ENCODE data around the gene ZNRF2. TPM values are rescaled to one million over a fixed set of nuclear protein-coding genes. Genes with fewer than 3 reads are reported as not detected.
A peak's percentile ranks its signal among the peaks of the same experiment; 100 is the strongest.

ZNRF2 gene
- total RNA-seq, 4 donors from 2014 or later = 60.8 to 83.0 (median 69.6) TPM

GRCh38 chr7:30280631-30281030 is 3.8 kb upstream of the ZNRF2 start:
- Histone ChIP-seq H3K4me3 (no peak overlapping the region), H3K36me3 (no peaks in the 10 kb centered on the region), H3K4me1 (peaks cover 5 to 38% (median 11%) of the 10 kb centered on the region in 4 donors), H3K27ac (peak overlapping the region; percentile 71 to 100 (median 88)), H3K27me3 (no peaks in the 10 kb centered on the region), H3K9me3 (no peaks in the 10 kb centered on the region)
- DNase-seq = no peak
- 61 to 73% methylated on average over 1 of the region's 1 CpG for WGBS, 2 donors (ENCODE audit: low coverage in 1 of 2)
- in situ Hi-C loops (cut with MboI; ENCODE audit: low pct_ligation_motif_present in 1 of 4, low pct_unique_long_range_greater_than_20kb in 1 of 4, low sequenced_read_pairs in 3 of 4) (loop anchor here in 2 of 4 donors (10.0 to 25.0 kb wide), 2 partner anchors 124 to 182 kb away; no protein-coding TSS in a partner anchor), intact Hi-C loops (cut with DNase I; ENCODE audit: low total_unique reads) (no loop called here)
- no peak for TF ChIP-seq POLR2A (IDR thresholded peaks at IDR 0.05)
- TF ChIP-seq POLR2AphosphoS5 (IDR thresholded peaks at IDR 0.05) = no peak
- TF ChIP-seq, protein P1, sequence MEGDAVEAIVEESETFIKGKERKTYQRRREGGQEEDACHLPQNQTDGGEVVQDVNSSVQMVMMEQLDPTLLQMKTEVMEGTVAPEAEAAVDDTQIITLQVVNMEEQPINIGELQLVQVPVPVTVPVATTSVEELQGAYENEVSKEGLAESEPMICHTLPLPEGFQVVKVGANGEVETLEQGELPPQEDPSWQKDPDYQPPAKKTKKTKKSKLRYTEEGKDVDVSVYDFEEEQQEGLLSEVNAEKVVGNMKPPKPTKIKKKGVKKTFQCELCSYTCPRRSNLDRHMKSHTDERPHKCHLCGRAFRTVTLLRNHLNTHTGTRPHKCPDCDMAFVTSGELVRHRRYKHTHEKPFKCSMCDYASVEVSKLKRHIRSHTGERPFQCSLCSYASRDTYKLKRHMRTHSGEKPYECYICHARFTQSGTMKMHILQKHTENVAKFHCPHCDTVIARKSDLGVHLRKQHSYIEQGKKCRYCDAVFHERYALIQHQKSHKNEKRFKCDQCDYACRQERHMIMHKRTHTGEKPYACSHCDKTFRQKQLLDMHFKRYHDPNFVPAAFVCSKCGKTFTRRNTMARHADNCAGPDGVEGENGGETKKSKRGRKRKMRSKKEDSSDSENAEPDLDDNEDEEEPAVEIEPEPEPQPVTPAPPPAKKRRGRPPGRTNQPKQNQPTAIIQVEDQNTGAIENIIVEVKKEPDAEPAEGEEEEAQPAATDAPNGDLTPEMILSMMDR (IDR thresholded peaks at IDR 0.05) = no peak
- no peak for TF ChIP-seq EP300 (IDR thresholded peaks at IDR 0.05; ENCODE audit: low read depth)

- in situ Hi-C loops (cut with MboI; ENCODE audit: low pct_ligation_motif_present in 1 of 4, low pct_unique_long_range_greater_than_20kb in 1 of 4, low sequenced_read_pairs in 3 of 4) = loop anchor here in 2 of 4 donors (10.0 to 25.0 kb wide), 2 partner anchors 124 to 181 kb away; no protein-coding TSS in a partner anchor
- Histone ChIP-seq H3K9me3 (no peaks in the 10 kb centered on the region), H3K4me3 (no peak overlapping the region), H3K27ac (peak overlapping the region; percentile 71 to 100 (median 88)), H3K27me3 (no peaks in the 10 kb centered on the region), H3K4me1 (peaks cover 5 to 38% (median 11%) of the 10 kb centered on the region in 4 donors), H3K36me3 (no peaks in the 10 kb centered on the region)
- intact Hi-C loops (cut with DNase I; ENCODE audit: low total_unique reads) = no loop called here
- TF ChIP-seq, protein P1 (IDR thresholded peaks at IDR 0.05) = no peak
- TF ChIP-seq POLR2A (IDR thresholded peaks at IDR 0.05) (no peak), EP300 (IDR thresholded peaks at IDR 0.05; ENCODE audit: low read depth) (no peak), POLR2AphosphoS5 (IDR thresholded peaks at IDR 0.05) (no peak)
- WGBS, 2 donors (ENCODE audit: low coverage in 1 of 2) = 38 to 41% methylated on average over 1 of the region's 1 CpG
- no peak for DNase-seq
Observed at GRCh38 chr7:30281263-30281662, 3.1 kb upstream of the ZNRF2 start.

GRCh38 chr7:30281791-30282190 is 2.6 kb upstream of the ZNRF2 start:
- intact Hi-C loops (cut with DNase I; ENCODE audit: low total_unique reads) = no loop called here
- TF ChIP-seq, protein P1 (IDR thresholded peaks at IDR 0.05) = peak in 1 of 5 experiments; percentile 12
- peak in 2 of 3 donors; percentile 40 to 48 for TF ChIP-seq POLR2AphosphoS5 (IDR thresholded peaks at IDR 0.05)
- TF ChIP-seq POLR2A (IDR thresholded peaks at IDR 0.05) = no peak
- TF ChIP-seq EP300 (IDR thresholded peaks at IDR 0.05; ENCODE audit: low read depth) = peak; percentile 56
- Histone ChIP-seq H3K27ac (peak overlapping the region; percentile 71 to 100 (median 88)), H3K4me3 (no peak overlapping the region), H3K27me3 (no peaks in the 10 kb centered on the region), H3K9me3 (no peaks in the 10 kb centered on the region), H3K4me1 (peaks cover 5 to 42% (median 16%) of the 10 kb centered on the region in 4 donors), H3K36me3 (no peaks in the 10 kb centered on the region)
- in situ Hi-C loops (cut with MboI; ENCODE audit: low pct_ligation_motif_present in 1 of 4, low pct_unique_long_range_greater_than_20kb in 1 of 4, low sequenced_read_pairs in 3 of 4) = loop anchor here in 2 of 4 donors (10.0 to 25.0 kb wide), 2 partner anchors 123 to 181 kb away; no protein-coding TSS in a partner anchor
- WGBS, 2 donors (ENCODE audit: low coverage in 1 of 2) = 14 to 55% methylated on average over 2 of the region's 2 CpGs
- peak; percentile 81 for DNase-seq

DNA sequence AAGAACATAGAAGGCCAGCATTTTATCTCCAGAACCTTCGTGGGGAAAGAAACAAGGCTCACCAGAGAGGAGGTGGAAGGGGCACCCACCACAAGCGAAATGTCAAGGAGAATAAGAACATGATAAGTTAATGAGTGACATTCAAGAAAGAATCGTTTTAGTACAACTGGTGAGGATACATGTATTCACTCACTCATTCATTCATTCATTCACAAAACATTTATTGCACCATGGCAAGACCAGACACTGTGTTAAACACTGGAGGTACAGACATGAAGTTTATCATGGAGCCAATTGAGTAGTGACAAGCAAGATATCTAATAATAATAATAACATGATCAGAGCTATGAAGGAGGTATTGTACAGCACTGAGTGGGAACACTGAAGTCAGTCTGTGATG is 1.7 kb upstream of the ZNRF2 start:
- Histone ChIP-seq H3K4me3 (no peak overlapping the region), H3K9me3 (no peaks in the 10 kb centered on the region), H3K36me3 (no peaks in the 10 kb centered on the region), H3K4me1 (peaks cover 5 to 47% (median 21%) of the 10 kb centered on the region in 4 donors), H3K27me3 (no peaks in the 10 kb centered on the region), H3K27ac (peak overlapping the region; percentile 71 to 100 (median 99))
- in situ Hi-C loops (cut with MboI; ENCODE audit: low pct_ligation_motif_present in 1 of 4, low pct_unique_long_range_greater_than_20kb in 1 of 4, low sequenced_read_pairs in 3 of 4) = loop anchor here in 2 of 4 donors (10.0 to 25.0 kb wide), 2 partner anchors 122 to 180 kb away; no protein-coding TSS in a partner anchor
- intact Hi-C loops (cut with DNase I; ENCODE audit: low total_unique reads) = no loop called here
- TF ChIP-seq EP300 (IDR thresholded peaks at IDR 0.05; ENCODE audit: low read depth) = no peak
- TF ChIP-seq POLR2AphosphoS5 (IDR thresholded peaks at IDR 0.05) = no peak
- TF ChIP-seq POLR2A (IDR thresholded peaks at IDR 0.05) = no peak
- TF ChIP-seq, protein P1 (IDR thresholded peaks at IDR 0.05) = no peak
- DNase-seq = no peak
- 60 to 85% methylated on average over 3 of the region's 3 CpGs for WGBS, 2 donors (ENCODE audit: low coverage in 1 of 2)

All from transverse colon (tissue), 4 donors.